HG02884 (cell line): ENCODE data around the gene WASF3.

Source experiments
- ATAC-seq: cut with Tn5 transposase; IDR thresholded peaks from one replicate; pipeline ENCODE4 v1.9.1; 2021; ENCODE audit warnings: mild to moderate bottlenecking, moderate library complexity; ENCODE audit not compliant: unreplicated experiment

The WASF3 gene

DNA sequence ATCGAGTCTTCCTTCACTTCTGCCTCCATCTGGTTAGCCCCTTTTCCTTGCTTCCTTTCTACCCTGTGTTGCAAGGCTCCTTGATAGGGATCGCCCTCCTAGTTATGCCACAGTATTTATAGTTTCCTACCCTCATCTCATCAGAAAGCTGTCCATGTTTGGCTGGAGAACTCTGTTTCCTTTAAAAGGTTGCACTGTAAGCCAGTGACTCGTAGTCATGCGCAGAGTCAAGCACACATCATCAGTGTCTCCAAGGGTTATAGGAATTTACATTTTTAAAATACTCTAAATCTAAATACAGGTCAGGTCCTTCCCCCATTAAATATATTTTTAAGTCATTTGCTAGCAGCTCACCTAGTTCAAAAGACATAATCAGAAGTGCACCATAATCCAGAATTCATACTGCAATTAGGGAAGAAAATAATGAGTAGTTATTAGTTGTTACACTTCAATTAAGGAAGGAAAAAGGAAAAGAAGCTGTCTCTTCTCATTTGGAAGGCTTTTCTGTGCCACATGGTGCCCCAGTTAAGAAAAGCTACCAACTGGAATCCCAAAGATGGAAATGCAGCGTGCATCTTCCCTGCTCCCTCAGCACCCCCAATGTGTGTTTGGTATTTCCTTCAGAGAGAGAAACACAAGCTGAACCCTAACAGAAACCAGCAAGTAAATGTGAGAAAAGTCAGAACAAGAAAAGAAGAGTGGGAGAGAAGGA, 122.1 kb downstream of the WASF3 start:
- ATAC-seq = no peak

DNA sequence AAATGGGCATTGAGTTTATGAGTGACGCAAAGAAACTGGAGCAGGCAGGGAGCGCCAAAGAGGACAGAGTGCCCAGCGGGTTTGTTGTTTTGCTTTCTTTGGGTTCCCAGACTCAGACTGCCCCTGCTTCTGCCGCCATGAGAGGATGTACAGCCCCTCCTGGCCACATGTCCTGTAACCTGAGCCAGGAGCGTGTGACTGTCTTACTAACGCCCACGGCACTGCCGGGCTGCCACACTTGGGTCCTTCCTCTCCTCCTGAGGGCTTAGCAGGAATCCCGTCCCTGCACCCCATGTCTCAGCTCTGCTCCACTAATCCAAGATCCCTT, 122.6 kb downstream of the WASF3 start:
- ATAC-seq = no peak

DNA sequence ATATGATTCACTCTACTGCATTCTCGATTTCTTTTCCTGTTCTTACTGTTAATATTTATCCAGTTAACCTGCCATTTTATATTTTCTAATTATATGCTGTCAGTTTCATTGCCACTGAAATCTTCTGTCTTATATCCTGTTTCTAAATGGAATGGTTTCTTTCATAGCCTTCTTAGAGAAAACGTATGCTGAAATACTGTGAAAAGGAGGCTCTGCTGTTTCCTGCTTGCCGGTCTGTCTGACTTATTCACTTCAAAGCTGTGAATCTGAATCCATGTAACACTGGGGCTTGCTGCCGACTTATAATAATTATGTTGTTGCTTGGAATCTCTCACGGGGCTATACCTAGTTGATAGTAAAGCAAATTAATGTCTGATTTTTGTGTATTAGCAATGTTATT, 123.1 kb downstream of the WASF3 start:
- no peak for ATAC-seq

DNA sequence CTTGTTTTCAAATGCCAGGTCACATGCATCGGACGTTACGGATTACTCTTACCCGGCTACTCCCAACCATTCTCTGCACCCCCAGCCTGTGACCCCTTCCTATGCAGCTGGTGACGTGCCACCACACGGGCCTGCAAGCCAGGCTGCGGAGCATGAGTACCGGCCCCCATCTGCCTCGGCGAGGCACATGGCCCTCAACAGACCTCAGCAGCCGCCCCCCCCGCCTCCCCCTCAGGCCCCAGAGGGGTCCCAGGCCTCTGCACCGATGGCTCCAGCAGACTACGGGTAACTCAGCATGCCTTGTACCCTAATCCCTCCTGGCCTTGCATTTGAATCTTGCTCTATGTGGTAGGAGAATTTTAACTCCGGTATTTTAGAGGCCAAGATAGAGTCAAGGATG, 123.6 kb downstream of the WASF3 start:
- ATAC-seq = no peak

DNA sequence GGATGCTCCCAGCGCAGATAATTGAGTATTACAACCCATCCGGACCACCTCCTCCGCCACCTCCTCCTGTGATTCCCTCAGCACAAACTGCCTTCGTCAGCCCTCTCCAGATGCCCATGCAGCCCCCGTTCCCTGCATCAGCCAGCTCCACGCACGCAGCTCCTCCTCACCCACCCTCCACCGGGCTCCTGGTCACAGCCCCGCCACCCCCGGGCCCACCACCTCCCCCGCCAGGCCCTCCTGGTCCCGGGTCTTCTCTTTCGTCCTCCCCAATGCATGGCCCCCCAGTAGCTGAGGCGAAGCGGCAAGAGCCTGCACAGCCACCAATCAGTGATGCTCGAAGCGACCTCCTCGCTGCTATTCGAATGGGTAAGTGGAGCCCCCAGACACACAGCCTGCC, 125.1 kb downstream of the WASF3 start:
- ATAC-seq = no peak

DNA sequence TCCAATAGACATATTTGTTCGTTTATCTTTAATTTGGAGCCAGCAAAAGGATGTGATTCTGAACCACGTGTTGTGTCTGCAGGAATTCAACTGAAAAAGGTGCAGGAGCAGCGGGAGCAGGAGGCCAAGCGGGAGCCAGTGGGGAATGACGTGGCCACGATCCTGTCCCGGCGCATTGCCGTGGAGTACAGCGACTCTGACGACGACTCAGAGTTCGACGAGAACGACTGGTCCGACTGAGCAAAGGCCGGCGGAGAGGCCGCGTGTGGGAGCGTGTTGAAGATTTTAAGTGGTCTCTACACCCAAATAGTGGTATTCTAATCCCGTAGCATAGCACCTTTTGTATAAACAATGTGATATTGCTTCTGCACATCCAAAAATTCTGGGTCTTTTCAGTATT, 128.1 kb downstream of the WASF3 start:
- no peak for ATAC-seq

DNA sequence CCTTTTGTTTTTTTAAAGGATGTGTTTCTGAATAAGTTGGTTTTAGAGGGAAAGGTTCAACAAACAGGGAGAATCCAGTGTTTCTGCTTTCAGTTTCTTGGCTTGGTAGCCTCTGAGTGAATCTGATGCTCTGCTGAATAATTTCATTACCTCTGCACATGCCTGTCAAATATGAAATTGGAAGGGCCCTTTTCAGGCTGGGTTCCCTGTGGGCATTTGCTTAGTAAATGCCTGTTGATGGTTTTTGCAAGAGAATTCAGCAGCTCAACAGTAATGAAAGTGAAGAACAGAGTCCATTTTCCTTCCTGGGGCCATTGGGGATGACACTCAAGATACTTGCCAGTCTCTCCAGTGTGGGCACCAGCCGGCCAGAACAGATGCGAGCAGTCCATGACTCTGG, 128.8 kb downstream of the WASF3 start:
- ATAC-seq = no peak

DNA sequence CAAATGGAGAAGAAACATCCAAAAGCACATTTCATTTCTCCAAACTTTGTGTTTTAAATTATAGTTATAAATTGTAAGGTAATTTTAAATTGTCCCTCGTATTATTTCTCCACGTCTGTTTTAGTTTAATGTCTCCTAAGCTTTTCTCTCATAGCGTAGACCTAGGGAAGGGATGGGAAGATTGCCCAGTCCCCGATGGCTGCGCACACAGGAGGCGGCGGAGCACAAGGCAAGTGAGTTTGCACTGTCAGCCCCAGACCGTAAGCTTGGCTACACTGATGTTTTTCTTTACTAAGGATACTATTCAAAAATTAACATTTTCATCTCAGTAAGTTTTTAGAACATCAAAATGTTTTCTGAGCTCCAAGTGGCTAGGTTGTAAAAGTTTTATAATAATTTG, 130.8 kb downstream of the WASF3 start:
- ATAC-seq = no peak

DNA sequence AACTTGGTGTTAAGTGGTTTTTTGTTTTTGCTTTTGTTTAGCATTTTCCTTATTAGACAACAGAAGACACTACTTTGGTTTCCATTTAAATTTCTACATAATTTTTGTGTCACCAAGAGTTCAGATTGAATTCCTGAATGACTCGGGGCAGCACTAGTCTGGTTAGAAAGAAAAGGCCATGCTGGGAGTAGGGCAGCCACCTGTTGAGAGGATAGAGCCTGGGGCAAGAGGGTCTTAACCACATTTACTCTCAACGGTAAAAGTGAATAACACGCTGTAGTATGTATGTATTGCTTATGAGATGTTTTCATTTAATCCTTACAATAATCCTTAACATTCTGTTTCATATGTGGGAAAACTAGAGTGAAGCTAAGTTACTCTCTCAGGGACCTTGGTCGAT, 131.5 kb downstream of the WASF3 start:
- ATAC-seq = no peak

DNA sequence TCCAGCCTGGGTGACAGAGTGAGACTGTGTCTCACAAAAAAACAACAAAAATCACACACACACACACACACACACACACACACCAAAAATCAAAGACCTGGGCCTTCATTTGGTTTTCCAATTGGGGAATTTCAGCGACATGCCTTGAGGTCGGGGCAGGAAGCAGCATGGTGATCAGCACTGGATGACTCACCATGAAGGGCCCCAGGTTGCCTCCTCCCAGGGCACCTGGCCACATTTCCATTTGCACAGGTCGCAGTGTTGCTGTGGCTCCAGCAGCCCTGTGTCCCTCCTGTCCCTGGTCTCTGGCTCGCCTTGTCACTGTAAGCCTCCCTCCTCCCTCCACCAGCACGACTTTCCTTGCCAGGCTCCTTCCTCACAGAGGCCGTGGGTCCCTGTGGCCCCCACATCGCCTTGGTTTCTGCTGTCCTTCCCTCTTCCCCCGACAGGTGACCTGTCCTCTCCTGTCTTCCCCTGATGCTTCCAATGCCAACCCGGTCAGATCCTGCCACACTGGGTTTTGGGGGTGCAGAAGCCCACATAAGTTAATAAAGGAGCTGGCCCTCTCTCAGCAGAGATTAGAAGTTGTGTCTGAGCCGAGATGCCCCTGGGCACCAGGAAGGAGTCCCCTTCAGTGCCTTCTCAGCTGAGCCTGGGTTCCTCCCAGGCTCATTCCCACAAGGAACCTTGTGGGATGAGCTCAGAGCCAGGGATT, 136.4 kb downstream of the WASF3 start:
- no peak for ATAC-seq

DNA sequence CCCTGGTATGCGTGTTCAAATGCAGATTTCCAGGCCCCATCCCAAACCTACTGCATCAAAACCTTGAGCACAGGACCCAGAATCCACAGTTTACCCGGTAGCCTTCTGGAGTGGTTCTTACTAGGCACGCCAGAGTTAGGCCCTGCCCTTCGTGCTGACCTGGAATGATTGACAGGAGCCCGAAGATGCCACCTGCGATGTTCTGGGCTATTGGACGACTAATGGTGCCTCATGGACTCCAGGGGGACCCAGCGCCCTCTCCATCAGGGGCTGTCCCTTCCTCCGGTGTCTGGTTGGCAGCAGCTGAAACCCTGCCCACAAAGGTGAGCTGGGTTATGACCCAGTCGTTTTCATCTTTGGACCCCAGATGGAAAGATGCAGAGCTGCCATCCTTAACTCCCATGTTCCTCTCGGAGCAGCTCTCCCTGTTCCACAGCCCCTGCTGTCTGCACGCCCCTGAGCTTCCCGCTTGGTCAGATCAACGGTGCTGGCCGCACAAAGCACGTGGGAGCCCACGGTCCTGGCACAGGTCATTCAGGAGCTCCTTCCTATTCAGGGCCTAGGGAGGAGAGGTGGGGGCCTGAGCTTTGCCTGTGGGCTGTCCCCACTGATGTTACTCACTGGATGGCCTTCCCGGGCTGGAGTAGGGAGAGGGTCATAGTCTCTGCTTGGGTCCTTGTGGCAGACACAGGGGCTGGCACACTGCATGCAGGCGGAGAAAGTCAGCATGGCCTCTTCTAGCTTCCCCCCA, 137.3 kb downstream of the WASF3 start:
- ATAC-seq = no peak

DNA sequence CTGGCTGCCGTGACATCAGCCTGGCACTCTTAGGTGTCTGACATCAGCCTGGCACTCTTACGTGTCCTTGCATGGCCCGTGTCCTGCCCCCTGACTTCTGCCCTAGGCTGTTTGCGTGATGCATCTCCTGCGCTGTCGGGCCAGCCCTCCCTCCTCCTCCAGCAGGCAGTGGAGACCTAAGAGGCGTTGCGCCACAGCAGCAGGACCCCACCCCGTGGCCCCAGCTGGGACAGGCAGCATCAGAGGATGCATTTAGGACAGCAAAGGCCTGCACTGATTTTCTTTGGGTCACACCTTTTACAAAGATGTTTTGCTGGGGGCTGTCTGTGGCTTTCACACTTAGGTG, 137.8 kb downstream of the WASF3 start:
- no peak for ATAC-seq

DNA sequence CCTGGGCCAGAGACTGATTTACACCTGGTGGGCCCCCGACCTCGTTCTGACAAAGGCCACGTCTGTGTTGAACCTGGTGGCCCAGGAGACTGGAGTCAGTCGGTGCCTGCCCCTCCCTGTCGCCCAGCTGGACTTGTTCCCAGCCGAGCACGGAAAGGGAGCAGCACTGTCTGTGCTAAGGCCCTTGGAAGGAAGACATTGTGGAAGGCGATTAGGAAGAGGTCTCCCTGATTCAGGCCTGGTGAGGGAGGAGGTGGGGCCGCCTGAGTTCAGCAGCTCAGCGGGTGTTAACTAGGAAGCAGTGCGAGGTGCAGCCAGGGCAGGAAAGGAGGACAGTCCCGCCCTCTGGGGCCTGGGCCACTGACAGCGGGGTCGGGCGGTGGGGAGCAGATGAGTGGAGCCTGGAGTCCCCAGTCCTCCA, 138.4 kb downstream of the WASF3 start:
- ATAC-seq = no peak

DNA sequence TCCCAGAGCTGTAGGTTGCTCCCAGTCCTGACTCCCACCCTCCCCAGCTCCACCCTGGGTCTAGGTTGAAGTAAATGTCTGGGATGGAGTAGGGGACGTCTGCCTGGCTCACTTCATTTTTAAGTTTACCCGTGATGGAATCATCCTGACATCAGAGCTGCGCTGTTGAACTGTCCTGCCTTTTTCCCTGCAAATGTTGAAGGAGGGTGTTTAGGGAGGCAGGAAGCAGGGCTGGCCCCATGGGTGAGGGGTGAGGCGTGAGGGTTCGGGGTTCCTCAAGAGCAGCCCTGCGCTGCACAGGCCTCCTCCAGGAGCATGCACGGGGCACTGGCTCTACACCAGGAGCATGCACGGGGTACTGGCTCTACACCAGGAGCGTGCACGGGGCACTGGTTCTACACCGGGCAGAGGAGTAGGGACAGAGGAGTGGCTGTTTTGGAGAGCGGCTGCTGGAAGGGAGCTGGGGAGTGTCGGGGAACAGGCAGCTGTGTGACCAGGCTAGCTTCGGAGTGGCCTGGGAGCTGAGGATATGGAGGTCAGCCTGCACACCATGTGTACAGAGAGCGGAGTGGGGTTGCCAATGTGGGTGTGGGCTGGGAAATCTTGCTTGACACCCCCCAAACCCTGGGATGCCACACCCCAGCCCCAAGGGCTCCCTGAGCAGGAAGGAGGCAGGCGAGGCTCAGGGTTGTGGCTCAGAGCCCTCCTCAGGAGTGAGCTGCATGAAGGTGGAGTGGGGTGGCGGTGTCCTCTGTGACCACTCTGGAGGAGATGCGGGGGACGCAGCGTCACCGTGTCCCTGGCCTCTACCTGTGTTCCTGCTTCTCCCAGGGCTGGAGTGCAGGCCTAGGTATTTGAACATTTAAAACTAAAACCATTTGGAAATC, 139.8 kb downstream of the WASF3 start:
- no peak for ATAC-seq

DNA sequence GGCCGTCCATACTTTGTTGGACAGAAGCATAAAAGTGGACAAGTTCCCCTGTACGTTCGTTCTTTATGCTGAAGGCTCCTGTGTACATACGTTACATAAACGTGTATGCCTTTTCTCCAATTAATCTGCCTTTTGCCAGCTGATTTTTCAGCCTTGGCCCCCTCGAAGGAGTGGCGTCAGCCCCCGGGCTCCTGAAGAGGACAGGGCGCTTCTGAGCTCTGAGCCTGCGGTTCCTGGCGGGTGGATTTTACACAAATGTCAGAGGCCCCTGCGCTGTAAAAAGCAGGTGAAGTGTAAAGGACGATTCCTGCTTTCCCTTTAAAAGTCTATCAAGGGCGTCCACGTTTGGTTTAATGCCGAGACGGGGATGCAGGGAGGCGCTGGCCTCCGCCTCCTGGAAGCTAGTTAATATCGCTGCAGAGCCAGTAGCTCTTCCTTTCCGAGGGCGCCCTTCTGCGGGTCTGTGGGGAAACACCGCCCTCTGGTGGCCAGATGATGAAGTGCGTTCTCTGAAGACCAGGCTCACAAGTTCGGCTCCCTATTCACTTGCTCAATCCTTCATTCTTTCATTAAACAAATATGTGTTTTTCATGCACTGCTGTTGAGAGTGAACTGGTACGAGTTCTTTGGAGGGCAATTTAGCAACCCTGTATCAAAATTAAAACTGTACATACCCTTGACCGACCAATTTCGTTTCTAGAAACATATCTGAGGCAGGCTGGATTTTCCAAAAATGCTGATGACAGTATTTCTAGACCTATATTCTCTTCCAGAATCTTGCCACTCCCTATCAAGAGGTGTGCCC, 141.1 kb downstream of the WASF3 start:
- ATAC-seq = no peak

DNA sequence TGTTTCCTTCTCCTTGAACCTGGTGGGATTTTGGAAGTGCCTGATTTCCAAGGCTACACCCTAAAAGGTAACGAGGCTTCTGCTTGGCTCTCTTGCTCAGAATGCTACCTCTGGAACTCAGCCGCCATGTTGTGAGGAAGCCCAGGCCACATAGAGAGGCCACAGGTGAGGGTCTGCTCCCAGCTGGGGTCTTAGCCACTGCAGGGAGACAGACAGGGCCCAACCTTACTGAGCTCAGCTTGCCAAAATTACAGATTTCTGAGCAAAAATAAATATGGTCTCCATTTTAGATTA, 141.7 kb downstream of the WASF3 start:
- no peak for ATAC-seq

DNA sequence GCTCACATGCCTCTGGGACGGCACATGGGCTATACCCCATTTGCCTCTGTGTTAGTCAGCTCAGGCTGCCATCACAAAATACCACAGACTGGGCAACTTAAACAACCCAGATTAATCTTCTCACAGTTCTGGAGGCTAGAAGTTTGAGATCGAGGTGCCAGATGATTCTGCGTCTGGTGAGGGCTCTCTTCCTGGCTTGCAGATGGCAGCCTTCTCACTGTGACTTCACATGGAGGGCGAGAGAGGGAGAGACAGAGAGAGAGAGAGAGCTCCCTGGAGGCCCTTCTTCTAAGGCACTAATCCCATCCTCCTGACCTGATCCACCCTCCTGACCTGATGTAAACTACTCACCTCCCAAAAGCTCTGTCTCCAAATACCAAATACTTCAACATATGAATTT, 148.1 kb downstream of the WASF3 start:
- no peak for ATAC-seq

DNA sequence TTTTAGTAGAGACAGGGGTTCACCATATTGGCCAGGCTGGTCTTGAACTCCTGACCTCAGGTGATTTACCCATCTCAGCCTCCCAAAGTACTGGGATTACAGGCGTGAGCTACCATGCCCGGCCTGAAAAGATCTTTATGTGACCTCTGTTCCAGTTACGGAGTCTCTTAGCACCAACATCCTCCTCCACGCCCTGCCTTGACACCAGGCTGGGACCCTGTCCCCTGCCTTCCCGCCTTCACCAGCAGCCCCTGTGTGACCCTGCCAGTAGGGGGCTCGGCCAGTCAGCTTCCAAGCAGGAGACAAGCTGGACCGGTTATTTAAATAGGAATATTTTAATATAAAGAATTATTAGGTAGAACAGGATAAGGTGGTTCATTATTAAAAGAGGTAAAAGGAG, 148.9 kb downstream of the WASF3 start:
- no peak for ATAC-seq

DNA sequence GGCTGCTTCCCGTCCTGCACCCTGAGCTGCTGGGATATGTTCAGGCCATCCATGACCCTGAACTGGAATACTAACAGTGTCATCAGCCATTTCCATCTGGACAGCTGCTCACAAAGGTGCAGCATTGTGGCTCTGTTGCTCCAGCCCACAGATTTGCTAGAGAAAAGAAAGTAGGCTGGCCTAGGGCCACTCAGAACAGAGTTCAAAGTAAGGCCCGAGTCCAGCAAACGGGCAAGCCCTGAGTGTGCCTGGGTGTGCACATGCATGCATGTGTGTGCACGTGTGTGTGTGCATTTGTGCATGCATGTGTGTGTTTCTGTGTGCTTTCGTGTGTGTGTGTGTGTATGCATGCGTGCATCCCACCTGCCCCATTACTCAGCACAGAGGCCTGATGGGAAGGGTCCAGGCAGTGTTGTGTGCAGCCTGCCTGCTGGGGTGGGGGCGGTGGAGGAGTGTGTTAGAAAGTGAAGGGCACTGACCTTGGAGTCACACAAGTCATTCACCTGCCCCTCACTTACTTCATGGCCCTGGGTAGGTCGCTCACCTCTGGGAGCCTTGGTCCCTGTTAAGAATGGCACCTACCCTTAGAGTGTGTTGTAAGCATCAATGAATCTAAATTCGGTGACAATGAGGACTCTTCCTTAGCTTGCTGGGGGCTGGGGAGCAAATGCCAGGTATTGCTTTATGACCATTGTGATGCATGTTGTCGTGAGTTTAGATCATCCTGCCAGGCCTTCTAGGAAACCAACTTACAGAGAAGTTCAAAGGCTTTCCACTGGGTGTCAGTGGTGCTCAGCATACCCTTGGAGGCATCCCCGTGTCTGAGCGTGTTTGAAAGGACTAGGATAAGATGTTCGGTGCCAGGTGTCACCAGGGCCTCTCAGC, 149.9 kb downstream of the WASF3 start:
- ATAC-seq = no peak

DNA sequence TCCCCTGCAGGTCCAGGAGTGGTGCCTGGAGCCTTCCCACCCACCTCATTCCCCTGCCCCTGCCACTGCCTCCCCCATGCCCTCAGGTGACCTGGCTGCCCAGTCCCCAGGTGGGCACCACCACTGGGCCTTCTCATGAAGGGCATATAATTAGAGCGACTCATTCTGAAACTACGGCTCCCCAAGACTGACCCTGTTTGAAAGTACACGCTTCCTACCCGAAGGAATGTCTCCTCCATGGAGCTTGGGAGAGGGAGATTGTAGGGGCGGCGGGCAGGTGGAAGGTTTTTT, 150.5 kb downstream of the WASF3 start:
- ATAC-seq = no peak
